GM18951 (cell line): ENCODE measurements around the gene PIGV.

ENCODE experiments used
- POLR2A ChIP-seq: IDR thresholded peaks from 4 replicates; pipeline ENCODE4 v1.6.1; 2011; ENCODE audit warnings: mild to moderate bottlenecking; ENCODE audit not compliant: insufficient read length, insufficient read depth; ENCODE audit errors: extremely low read depth
- in situ Hi-C: fragments of 300-500 bp; cut with MboI; formaldehyde crosslinking; loops from one replicate; pipeline ENCODE4 v1.12.0; 2022; ENCODE audit warnings: low sequenced_read_pairs, mixed read lengths, inconsistent platforms; ENCODE audit not compliant: unreplicated experiment

The PIGV gene

DNA sequence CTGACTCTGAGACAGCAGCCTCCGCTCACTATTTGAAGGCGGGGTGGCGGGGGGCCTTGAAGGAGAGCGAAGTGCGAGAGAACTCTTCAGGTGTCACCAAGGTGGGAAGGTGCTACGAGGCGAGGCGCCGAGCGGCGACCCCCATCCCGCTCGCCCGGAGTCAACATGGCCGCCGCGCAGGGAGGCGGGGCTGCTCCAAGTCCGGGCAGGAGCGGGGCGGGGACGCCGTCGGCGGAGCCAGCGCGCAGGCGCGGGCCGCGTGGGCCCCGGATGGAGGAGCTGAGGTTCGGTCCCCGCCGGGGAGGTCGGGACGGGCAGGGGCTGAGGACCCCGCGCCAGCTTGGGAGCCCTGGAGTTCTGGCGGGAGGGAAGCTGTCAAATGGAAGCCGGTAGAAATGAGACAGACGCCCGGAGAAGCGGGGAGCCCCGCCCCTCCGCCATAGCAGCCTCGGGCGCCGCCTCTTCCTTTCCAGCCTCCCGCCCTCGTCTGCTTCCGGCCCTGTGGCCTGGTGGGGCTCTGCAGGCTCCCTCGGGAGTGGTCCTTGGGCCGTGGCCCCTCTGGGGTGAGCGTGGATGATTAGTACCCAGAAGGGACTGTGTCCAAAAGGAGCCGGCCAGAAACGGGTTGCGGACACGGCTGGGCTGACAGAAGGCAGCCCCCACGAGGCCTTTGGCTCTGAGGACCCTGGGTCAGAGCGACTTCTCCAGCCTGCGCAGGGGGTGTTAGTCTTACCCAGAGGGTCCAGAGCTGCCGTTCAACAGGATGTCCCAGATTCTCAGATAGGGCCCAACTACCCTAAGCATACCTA is at the start of gene PIGV:
PIGV (plus strand) TSS at position 245 of the 809 bp plus-strand sequence. CDS start 2,866 bp downstream, outside the sequence.
- peak; percentile 91 for TF ChIP-seq POLR2A
- in situ Hi-C loops, result no loop called here

DNA sequence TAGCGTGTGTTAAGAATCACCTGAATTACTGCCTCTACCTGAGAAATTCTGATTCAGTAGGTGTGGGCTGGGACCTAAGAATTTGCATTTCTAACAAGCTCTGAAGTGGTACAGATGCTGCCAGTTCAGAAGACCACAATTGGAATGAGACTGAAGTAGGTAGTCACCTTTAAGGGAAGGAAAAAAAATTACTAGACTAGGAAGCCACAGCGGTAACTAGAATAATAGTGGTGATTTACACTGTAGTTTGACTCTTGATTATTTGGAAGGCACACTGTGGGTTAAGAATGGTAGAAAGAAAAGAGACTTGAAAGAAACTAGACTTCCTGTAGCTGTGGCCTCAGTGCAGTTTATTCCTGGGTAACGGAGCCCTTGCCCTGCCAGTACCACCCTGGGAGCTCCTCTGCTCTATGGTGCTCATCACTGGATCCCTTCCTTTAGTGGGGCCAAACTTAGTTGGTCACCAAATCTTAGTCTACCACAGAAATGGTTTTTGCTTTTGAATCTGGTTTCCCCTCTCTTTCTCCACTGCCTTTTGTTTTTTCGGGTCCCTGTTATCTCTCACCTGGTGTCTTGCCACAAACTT is 48.3 kb upstream of the PIGV start:
- in situ Hi-C loops, result no loop called here
- TF ChIP-seq POLR2A, result no peak

DNA sequence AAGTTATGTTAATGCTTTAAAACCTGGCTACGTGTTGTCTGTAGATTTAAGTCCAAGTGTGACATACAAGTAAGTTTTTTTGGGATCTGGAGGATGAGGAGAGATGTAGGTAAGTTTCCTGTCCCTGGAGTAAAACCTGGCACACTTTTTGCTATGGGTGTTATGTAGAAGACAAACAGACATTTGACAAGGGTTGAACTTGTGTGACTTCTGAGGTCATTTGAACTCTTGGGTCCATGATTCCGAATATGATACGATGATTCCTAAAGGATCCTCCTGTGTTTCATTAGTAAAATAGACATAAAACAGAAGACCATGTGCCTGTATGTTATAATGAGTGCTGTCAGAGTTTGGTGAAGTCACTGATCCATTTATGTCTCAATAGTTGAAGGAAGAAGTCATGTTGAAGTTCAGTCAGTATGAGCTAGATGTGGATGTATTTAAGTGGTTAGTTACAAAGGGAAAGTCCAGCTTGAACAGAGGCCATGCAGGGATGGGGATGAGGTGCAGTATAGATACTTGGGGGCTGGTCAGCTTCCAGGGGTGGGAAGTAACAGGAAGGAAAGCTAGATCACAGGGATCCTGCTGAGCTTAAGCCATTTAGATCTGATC is 47.6 kb upstream of the PIGV start:
- in situ Hi-C loops, result no loop called here
- TF ChIP-seq POLR2A, result no peak

DNA sequence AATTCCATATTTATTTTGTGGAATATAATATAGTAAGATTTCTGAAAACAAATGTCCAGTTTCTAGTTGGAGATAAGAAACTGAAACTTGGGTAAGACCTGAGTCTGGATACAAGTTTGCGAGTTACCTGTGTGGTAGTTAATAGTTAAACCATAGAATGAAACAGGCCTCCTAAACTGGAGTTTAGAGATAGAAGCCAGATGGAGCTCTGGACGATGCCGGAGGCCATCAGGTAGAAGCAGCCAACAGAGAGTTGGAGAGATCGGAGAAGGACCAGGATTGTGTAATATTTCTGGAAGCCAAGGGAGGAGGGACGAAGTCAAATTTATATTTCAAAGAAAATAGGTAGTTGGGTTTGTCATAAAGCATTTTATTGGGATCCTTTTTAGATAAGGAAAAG is 46.8 kb upstream of the PIGV start:
- TF ChIP-seq POLR2A, result no peak
- in situ Hi-C loops, result no loop called here

DNA sequence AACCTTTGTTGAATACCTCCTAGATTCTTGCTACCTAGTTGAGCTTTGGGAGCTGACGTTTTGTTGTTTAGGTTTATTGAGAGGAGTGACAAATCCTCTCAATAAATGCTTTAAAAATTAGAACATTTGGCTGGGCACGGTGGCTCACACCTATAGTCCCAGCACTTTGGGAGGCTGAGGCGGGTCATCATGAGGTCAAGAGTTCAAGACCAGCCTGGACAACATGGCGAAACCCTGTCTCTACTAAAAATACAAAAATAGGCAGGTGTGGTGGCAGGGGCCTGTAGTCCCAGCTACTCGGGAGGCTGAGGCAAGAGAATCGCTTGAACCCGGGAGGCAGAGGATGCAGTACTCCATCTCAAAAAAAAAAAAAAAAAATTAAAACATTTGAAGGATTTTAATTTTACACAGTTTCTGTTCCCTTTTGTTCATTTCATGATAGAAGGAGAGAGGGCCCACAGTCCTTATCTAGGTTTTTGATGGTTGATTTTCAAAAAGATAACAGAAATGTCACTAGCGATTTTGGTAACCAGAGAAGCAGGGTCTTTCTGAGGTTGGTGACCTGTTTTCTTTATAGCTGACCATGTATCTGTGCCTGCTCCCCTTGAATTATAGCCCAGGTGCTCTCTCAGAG is 44.2 kb upstream of the PIGV start:
- TF ChIP-seq POLR2A, result no peak
- in situ Hi-C loops, result no loop called here

DNA sequence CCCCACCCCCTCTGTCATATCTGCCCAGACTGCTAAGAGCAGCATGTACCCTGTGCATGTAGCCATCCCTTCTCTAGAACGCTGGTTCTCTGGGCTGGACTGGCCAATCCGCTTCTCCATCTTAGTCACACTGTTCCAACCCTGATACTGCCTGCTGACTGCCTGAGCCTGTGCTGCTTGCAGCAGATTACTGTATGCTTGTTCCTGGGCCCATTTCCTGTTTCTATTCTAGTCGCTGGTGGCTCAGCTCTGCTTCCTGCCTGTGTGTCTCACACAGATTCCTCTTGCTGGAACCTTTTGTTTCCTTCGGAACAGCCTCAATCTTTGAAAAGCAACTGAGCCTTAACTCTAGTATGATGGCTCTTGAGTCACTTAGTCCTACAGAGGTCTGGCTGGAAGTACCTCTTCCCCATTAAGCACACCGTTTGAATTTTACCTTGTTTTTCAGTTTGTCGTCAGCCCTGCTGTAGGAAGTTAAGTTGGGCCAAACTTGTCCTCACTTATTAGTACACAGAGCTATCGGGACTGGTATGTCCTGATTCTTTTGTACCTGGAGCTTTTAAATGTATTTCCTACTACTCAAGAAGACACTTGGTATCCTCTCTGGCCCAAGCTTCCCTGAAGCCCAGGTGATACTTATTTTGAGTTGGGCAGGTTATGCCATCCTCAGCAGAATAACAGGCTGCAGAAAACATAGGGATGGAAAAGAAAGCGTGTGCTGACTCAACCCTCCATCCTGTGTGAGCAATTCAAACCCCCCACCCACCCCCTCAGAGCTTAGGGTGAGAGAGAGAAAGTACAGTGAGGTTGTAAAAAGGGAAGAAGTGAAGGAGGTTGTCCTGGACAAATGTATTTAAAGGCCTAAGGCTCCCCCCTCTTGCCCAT is 43.4 kb upstream of the PIGV start:
- peak; percentile 63 for TF ChIP-seq POLR2A
- in situ Hi-C loops, result no loop called here

DNA sequence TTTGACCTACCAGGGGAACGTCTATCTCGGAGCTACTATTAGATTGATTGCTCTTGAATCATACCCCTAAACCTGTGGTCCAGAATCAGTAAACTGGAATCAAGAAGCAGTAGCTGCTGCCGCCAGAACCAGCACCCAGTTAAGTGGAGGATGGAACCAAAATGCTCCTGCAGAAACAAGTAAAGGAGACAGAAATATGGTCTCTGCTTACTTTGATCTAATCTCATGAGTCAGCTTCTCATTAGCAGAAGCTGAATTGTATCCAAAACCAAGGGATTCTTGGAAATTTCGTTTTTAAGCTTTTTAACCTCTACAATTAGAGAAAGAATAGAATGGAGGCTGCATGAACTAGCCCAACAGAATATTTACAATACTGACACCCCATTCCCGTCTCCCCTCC is 42.6 kb upstream of the PIGV start:
- no peak for TF ChIP-seq POLR2A
- in situ Hi-C loops, result no loop called here

DNA sequence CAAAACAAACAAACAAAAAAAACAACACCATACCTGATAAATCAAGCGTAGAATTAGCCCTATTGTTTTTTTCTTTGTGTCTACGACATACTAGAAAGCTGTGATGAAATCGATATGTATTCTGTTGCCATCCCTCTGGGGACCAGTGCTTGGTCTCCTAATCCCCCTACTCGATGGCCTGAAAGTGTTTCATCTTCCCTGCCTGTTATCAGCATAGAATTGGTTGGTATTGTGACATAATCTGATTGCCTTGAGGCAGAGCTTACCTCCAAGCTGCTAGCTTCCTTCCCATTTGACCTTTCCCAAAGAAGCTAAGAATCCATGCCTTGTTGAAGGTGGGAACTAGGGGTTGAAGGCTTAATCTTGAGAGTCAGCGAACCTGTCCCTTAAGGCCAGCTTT is 40.7 kb upstream of the PIGV start:
- in situ Hi-C loops, result no loop called here
- no peak for TF ChIP-seq POLR2A

DNA sequence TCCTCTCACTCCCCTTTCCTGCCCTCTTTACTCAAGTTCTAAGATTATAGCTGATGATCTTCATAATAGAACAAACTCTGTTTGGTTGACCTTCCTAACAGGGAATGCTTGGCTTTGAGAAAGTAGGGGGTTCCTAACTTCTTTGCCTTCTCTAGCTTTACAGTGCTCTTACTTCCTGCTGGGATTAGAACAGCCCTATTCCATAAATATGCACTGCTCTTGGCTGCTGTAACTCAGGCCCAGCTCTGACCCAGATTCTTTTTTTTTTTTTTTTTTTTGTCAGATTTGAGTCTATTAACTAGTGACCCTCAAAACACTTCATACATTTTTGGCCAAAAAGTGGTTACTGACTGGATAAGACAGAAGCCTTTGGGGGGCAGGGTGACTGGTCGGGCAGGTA is 39.4 kb upstream of the PIGV start:
- no peak for TF ChIP-seq POLR2A
- in situ Hi-C loops, result no loop called here

DNA sequence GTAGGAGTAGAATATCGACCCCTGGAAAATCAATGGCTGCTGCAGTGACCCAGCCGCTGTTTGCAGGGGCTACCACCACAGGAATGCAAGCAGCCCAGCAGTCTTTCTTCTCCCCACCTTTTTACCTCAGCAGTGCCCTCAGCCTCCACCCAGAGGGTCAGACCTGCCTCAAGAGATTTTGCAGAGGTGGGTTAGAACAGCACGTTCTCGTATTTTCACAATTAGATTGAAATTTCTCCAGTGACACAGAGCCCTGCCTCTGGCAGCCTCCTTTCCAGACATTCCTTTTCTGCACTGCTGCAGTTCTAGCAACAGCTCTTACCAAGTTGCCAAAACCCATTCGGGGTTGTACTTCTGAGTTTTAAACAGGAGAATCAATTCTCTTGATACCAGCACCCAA is 38.3 kb upstream of the PIGV start:
- in situ Hi-C loops, result no loop called here
- no peak for TF ChIP-seq POLR2A

DNA sequence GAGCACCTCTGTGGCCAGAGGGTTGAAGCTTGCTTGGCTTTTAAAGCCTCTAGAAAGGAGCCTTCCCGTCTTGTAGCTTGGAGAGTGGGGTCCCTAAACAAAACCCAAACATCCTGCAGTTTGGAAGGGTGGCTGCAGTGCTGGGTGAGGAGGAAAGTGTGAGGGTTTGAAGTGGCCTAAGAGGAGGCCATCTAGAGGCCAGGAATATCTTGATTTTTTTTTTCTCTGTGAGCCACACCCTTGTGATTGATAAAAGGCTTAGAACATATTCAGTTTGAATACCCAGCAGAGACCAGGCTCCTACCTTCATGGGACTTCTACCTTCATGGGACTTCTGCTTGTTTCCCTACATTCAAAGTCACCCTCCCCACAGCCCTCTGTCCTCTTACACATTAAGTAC is 37.3 kb upstream of the PIGV start:
- TF ChIP-seq POLR2A, result no peak
- in situ Hi-C loops, result no loop called here

DNA sequence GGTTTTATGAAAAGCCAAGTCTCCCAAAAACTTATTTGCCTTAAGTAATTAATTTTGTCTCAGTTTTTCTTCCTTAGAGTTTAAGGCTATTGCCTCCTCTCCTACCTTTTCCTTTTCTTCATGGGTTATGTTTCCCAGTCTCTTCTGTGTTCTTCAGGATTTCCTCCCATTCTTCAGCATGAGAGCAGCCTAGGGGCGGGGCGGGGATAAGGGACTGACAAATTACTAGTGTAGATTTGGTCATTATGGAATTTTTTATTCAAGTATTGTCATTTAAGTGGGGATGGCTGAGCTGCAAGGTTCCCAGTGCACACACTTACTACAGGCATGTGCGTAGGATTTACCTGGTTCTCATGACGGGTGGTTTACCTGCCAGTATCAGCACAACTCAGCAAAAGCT is 35.2 kb upstream of the PIGV start:
- in situ Hi-C loops, result no loop called here

More for the DNA sequence above, 35.2 kb upstream of the PIGV start:
- no peak for TF ChIP-seq POLR2A
